ENCODE results near the gene ADAMTS8. TPM values are rescaled to one million over a fixed set of nuclear protein-coding genes. Genes with fewer than 3 reads are reported as not detected.

ADAMTS8 gene
- total RNA-seq, 1 experiment from 2014 or later: 0.07 TPM

- no peak overlapping the region for H3K4me2 ChIP-seq (ENCODE audit: low read length)
- no peak overlapping the region for H3K27ac ChIP-seq (ENCODE audit: low read depth, low read length)
- ChIA-PET RAD21 (ENCODE audit: low non-redundant PET in 1 of 2, low total read pairs in 2 of 2, uncharacterized antibody in 2 of 2, unreplicated experiment in 2 of 2) (no interaction called here), CTCF (no interaction called here), POLR2A (interaction anchor here (0.6 kb wide), 1 partner anchor 254 kb away, joined by 3 read pairs; no protein-coding TSS in a partner anchor)
- no TSS peak for BruUV-seq (replicated peaks)
- TF ChIP-seq CEBPB (IDR thresholded peaks at IDR 0.05; ENCODE audit: low read depth) (no peak), POLR2A (IDR thresholded peaks at IDR 0.05; ENCODE audit: borderline replicate concordance, extremely low read depth, insufficient read depth, insufficient read length) (no peak), TCF7L2 (IDR thresholded peaks at IDR 0.05; ENCODE audit: borderline replicate concordance, extremely low read depth, insufficient read depth, insufficient read length) (no peak), POLR2AphosphoS5 (IDR thresholded peaks at IDR 0.05; ENCODE audit: low read depth, low read length) (no peak), SP1 (IDR thresholded peaks at IDR 0.05; ENCODE audit: low read depth) (no peak), SRF (IDR thresholded peaks at IDR 0.05; ENCODE audit: low read depth) (no peak), EZH2phosphoT487 (IDR thresholded peaks at IDR 0.05; ENCODE audit: borderline replicate concordance) (no peak), MAX (IDR thresholded peaks at IDR 0.05) (no peak), ZBTB33 (IDR thresholded peaks at IDR 0.05; ENCODE audit: extremely low read depth, insufficient replicate concordance, low read length) (no peak), ELF1 (IDR thresholded peaks at IDR 0.05; ENCODE audit: borderline replicate concordance, low read depth) (no peak), YY1 (IDR thresholded peaks at IDR 0.05; ENCODE audit: extremely low read depth, insufficient replicate concordance, low read depth, low read length) (no peak), FOSL1 (IDR thresholded peaks at IDR 0.05; ENCODE audit: low read depth) (no peak), ATF3 (IDR thresholded peaks at IDR 0.05) (no peak), JUND (IDR thresholded peaks at IDR 0.05) (no peak), ZFX (IDR thresholded peaks at IDR 0.05) (no peak), ZNF274 (IDR thresholded peaks at IDR 0.05; ENCODE audit: low read depth, low read length) (no peak), EGR1 (IDR thresholded peaks at IDR 0.05; ENCODE audit: low read depth) (no peak), REST (IDR thresholded peaks at IDR 0.05; ENCODE audit: low read depth) (no peak), RAD21 (IDR thresholded peaks at IDR 0.05; ENCODE audit: low read depth) (no peak)
- no peak overlapping the region for H2AFZ ChIP-seq (ENCODE audit: low read depth, low read length, poor library complexity, severe bottlenecking)
- DNase-seq (ENCODE audit: low read depth, low spot score): no peak
- H3K9me3 ChIP-seq (ENCODE audit: control insufficient read depth in 1 of 2, insufficient read depth in 1 of 2, low read depth in 1 of 2, low read length in 2 of 2): no peaks in the 10 kb centered on the region
- no peaks in the 10 kb centered on the region for H3K36me3 ChIP-seq (ENCODE audit: control insufficient read depth in 1 of 2, insufficient read depth in 2 of 2, low read length in 2 of 2)
- H3K27me3 ChIP-seq (ENCODE audit: insufficient read depth, low read length): peaks cover 12% of the 10 kb centered on the region; the same call in 1 of the 2 replicates
- H4K20me1 ChIP-seq (ENCODE audit: insufficient read depth): no peaks in the 10 kb centered on the region
- ATAC-seq: no peak
- peaks cover 0 to 7% of the 10 kb centered on the region in 2 experiments; a peak in 2 of 4 replicates for H3K4me1 ChIP-seq (ENCODE audit: control insufficient read depth in 1 of 2, insufficient read depth in 2 of 2, low read length in 2 of 2)
- no peaks in the 10 kb centered on the region for H3K79me2 ChIP-seq (ENCODE audit: insufficient read depth, low read length)
- intact Hi-C loops (cut with micrococcal nuclease): no loop called here
- no peak overlapping the region for H3K4me3 ChIP-seq (replicated peaks in 1 of 2; ENCODE audit: low read depth in 1 of 2, low read length in 2 of 2)
- no peak overlapping the region for H3K9ac ChIP-seq (ENCODE audit: low read length)
- no peaks in the 10 kb centered on the region for H3K9me2 ChIP-seq (ENCODE audit: insufficient read depth)
These were observed 18.6 kb downstream of the ADAMTS8 start for GRCh38 chr11:130409594-130410388.

Measured in HCT116 (cell line).